ENCODE results near the gene MAOB. TPM values are rescaled to one million over a fixed set of nuclear protein-coding genes. Genes with fewer than 3 reads are reported as not detected.

MAOB gene
- polyA plus RNA-seq, 4 donors, result 20.5 to 179 (median 118) TPM

DNA sequence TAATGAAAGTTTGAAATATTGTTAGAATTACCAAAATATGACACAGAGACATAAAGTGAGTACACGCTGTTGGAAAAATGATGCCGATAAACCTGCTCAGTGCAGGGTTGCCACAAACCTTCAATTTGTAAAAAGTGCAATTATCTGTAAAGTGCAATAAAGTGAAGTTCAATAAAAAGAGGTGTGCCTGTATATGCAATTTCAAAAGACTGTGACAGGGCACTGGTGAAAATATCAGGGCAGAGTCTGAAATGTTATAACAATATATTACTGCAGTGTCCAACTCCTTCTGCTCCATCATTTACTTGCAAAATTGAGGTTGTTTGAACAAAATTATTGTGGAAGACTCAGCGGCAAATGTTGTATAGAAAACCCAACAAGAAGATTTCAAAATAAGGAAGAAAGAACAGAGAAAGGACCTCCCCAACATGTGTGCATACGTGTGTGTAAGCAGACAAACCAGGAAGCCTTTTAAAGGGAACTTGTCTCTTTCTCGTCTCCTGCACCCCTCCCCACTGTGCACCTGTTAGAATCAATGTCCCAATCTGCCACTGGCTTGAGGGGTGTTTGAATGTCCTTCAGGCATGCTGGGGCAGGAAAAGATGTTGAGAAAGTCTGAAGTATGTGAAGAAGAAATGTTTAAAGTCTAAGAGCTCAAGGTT is 96.2 kb downstream of the MAOB start:
- H3K27me3 ChIP-seq (ENCODE audit: control insufficient read depth in 3 of 3, insufficient read depth in 3 of 3, low read length in 3 of 3), result no peaks in the 10 kb centered on the region
- no peaks in the 10 kb centered on the region for H3K9me3 ChIP-seq (ENCODE audit: control insufficient read depth in 2 of 2, insufficient read depth in 1 of 2, low read depth in 1 of 2, low read length in 1 of 2)
- peak; percentile 51 to 56 for DNase-seq
- peak overlapping the region; percentile 21 to 71 (median 61) for H3K27ac ChIP-seq (ENCODE audit: low read depth in 1 of 3, low read length in 2 of 3)
- peaks cover 0 to 8% (median 0%) of the 10 kb centered on the region in 3 donors for H3K4me1 ChIP-seq (ENCODE audit: control insufficient read depth in 3 of 3, insufficient read depth in 2 of 3, low read depth in 1 of 3, low read length in 2 of 3)
- peak; percentile 26 for FAIRE-seq
- 22 to 63% (median 63%) methylated on average over 5 of the region's 5 CpGs for WGBS, 3 donors
- H3K36me3 ChIP-seq (ENCODE audit: control insufficient read depth in 3 of 3, insufficient read depth in 2 of 3, low read depth in 1 of 3, low read length in 3 of 3), result peaks cover 0 to 5% (median 2%) of the 10 kb centered on the region in 3 donors
- H3K4me3 ChIP-seq (ENCODE audit: low read depth in 1 of 3, low read length in 3 of 3), result no peak overlapping the region

- Histone ChIP-seq H3K36me3 (ENCODE audit: control insufficient read depth in 3 of 3, insufficient read depth in 2 of 3, low read depth in 1 of 3, low read length in 3 of 3) (no peaks in the 10 kb centered on the region), H3K9me3 (ENCODE audit: control insufficient read depth in 2 of 2, insufficient read depth in 1 of 2, low read depth in 1 of 2, low read length in 1 of 2) (no peaks in the 10 kb centered on the region), H3K27me3 (ENCODE audit: control insufficient read depth in 3 of 3, insufficient read depth in 3 of 3, low read length in 3 of 3) (no peaks in the 10 kb centered on the region), H3K27ac (ENCODE audit: low read depth in 1 of 3, low read length in 2 of 3) (no peak overlapping the region), H3K4me3 (ENCODE audit: low read depth in 1 of 3, low read length in 3 of 3) (no peak overlapping the region), H3K4me1 (ENCODE audit: control insufficient read depth in 3 of 3, insufficient read depth in 2 of 3, low read depth in 1 of 3, low read length in 2 of 3) (no peaks in the 10 kb centered on the region)
- no peak for DNase-seq
- no peak for FAIRE-seq
- WGBS, 3 donors, result 72 to 85% (median 82%) methylated on average over 7 of the region's 7 CpGs
These were observed 124.2 kb downstream of the MAOB start for GRCh38 chrX:43758044-43758443.

DNA sequence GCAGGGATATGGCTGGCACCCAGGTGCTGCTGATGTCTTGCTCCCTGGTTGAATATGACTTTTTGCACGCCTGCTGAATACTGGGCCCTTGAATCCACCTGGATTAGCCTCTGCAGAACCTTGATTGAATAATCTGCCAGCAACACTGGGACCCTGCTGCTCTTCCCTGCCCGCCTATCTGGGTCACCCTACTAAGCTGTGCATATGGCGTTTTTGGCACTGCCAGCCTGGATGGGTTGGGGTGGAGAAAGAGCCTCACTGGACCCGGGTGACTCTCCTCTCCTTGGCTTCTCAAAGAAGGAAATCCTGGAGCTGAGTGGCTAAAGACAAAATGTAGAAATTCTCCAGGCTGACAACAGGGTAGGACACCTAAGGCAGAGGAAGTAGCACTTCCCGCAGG is 126.2 kb downstream of the MAOB start:
- no peak for DNase-seq
- WGBS, 3 donors, result 74 to 90% (median 89%) methylated on average over 4 to 5 of the region's 5 CpGs
- Histone ChIP-seq H3K9me3 (ENCODE audit: control insufficient read depth in 2 of 2, insufficient read depth in 1 of 2, low read depth in 1 of 2, low read length in 1 of 2) (peaks cover 0 to 6% of the 10 kb centered on the region in 2 donors), H3K4me3 (ENCODE audit: low read depth in 1 of 3, low read length in 3 of 3) (no peak overlapping the region), H3K27me3 (ENCODE audit: control insufficient read depth in 3 of 3, insufficient read depth in 3 of 3, low read length in 3 of 3) (no peaks in the 10 kb centered on the region), H3K27ac (ENCODE audit: low read depth in 1 of 3, low read length in 2 of 3) (no peak overlapping the region), H3K4me1 (ENCODE audit: control insufficient read depth in 3 of 3, insufficient read depth in 2 of 3, low read depth in 1 of 3, low read length in 2 of 3) (no peaks in the 10 kb centered on the region), H3K36me3 (ENCODE audit: control insufficient read depth in 3 of 3, insufficient read depth in 2 of 3, low read depth in 1 of 3, low read length in 3 of 3) (no peaks in the 10 kb centered on the region)
- no peak for FAIRE-seq

- WGBS, 3 donors, result 60 to 78% (median 77%) methylated on average over 3 of the region's 3 CpGs
These were observed 128.6 kb downstream of the MAOB start for GRCh38 chrX:43753637-43754036.

GRCh38 chrX:43750248-43750676 is 132.0 kb downstream of the MAOB start:
- Histone ChIP-seq H3K9me3 (ENCODE audit: control insufficient read depth in 2 of 2, insufficient read depth in 1 of 2, low read depth in 1 of 2, low read length in 1 of 2) (peaks cover 0 to 6% of the 10 kb centered on the region in 2 donors), H3K36me3 (ENCODE audit: control insufficient read depth in 3 of 3, insufficient read depth in 2 of 3, low read depth in 1 of 3, low read length in 3 of 3) (no peaks in the 10 kb centered on the region), H3K27ac (ENCODE audit: low read depth in 1 of 3, low read length in 2 of 3) (no peak overlapping the region), H3K4me1 (ENCODE audit: control insufficient read depth in 3 of 3, insufficient read depth in 2 of 3, low read depth in 1 of 3, low read length in 2 of 3) (peaks cover 0 to 24% (median 0%) of the 10 kb centered on the region in 3 donors), H3K27me3 (ENCODE audit: control insufficient read depth in 3 of 3, insufficient read depth in 3 of 3, low read length in 3 of 3) (no peaks in the 10 kb centered on the region), H3K4me3 (ENCODE audit: low read depth in 1 of 3, low read length in 3 of 3) (no peak overlapping the region)
- 6 to 12% (median 7%) methylated on average over 6 of the region's 6 CpGs for WGBS, 3 donors
- peak; percentile 66 to 84 for DNase-seq
- no peak for FAIRE-seq

More at GRCh38 chrX:43753637-43754036, 128.6 kb downstream of the MAOB start:
- Histone ChIP-seq H3K4me3 (ENCODE audit: low read depth in 1 of 3, low read length in 3 of 3) (no peak overlapping the region), H3K4me1 (ENCODE audit: control insufficient read depth in 3 of 3, insufficient read depth in 2 of 3, low read depth in 1 of 3, low read length in 2 of 3) (no peaks in the 10 kb centered on the region), H3K9me3 (ENCODE audit: control insufficient read depth in 2 of 2, insufficient read depth in 1 of 2, low read depth in 1 of 2, low read length in 1 of 2) (peaks cover 0 to 6% of the 10 kb centered on the region in 2 donors), H3K27me3 (ENCODE audit: control insufficient read depth in 3 of 3, insufficient read depth in 3 of 3, low read length in 3 of 3) (no peaks in the 10 kb centered on the region), H3K36me3 (ENCODE audit: control insufficient read depth in 3 of 3, insufficient read depth in 2 of 3, low read depth in 1 of 3, low read length in 3 of 3) (no peaks in the 10 kb centered on the region), H3K27ac (ENCODE audit: low read depth in 1 of 3, low read length in 2 of 3) (no peak overlapping the region)
- FAIRE-seq, result no peak
- no peak for DNase-seq

DNA sequence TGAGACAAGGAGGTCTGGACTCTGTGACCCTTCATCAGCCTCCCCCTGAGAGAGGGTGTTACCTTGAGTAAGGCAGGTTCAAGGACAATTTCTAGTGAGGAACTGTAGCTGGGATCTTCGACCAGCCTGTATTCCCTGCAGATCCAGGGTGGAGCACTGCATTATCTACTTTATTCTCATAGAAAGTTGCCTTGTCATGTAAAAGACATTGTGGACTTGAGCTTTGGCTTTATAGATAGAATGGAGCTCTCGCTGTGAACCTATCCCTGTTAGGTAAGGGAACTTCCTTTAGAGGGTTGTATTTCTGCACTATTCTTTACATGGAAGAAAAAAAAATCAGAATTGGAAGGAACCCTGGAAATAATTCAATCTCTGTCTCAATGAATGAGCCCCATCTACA is 134.8 kb downstream of the MAOB start:
- FAIRE-seq, result peak; percentile 49
- Histone ChIP-seq H3K27ac (ENCODE audit: low read depth in 1 of 3, low read length in 2 of 3) (peak overlapping the region in 2 of 3 donors; percentile 27 to 80), H3K36me3 (ENCODE audit: control insufficient read depth in 3 of 3, insufficient read depth in 2 of 3, low read depth in 1 of 3, low read length in 3 of 3) (peaks cover 0 to 13% (median 3%) of the 10 kb centered on the region in 3 donors), H3K27me3 (ENCODE audit: control insufficient read depth in 3 of 3, insufficient read depth in 3 of 3, low read length in 3 of 3) (no peaks in the 10 kb centered on the region), H3K9me3 (ENCODE audit: control insufficient read depth in 2 of 2, insufficient read depth in 1 of 2, low read depth in 1 of 2, low read length in 1 of 2) (peaks cover 0 to 6% of the 10 kb centered on the region in 2 donors), H3K4me3 (ENCODE audit: low read depth in 1 of 3, low read length in 3 of 3) (no peak overlapping the region), H3K4me1 (ENCODE audit: control insufficient read depth in 3 of 3, insufficient read depth in 2 of 3, low read depth in 1 of 3, low read length in 2 of 3) (peaks cover 0 to 26% (median 0%) of the 10 kb centered on the region in 3 donors)
- WGBS, 3 donors, result 20 to 60% (median 28%) methylated on average over 2 of the region's 2 CpGs
- peak; percentile 33 to 54 for DNase-seq

DNA sequence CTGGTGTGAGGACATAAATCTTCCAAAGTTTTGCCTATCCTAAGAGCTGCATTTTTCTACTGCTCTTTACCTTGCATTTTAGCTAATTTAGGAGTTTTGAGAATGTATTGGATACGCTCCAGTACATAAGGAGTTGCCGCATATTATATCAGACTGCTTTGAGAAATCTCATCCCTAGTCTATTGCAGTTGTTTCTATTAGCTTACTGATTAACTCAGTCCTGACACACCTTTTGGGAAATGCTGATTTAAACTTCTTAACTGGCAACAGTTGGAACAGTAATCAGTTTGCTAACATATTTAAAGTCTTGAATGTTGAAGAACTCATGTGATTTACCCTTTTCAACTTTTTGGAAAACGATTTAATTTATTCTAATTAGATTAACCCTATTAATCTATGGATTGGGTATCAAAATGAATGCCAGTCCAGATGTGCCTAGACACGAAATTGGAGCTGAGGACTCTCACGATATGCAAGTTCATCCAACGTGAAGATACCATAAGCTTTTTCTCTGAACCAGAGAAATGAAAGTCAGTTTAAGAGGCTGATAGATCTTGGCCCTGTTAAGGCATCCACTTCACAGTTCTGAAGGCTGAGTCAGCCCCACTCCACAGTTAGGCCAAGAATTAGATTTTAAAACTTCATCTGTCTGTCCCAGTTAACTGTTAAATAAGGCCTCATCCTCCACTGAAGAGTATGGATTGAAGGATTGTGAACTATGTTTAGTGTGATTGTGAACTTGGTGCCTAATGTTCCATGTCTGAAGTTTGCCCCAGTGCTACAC is 136.1 kb downstream of the MAOB start:
- DNase-seq (peak; percentile 51 to 59), FAIRE-seq (peak; percentile 75)
- Histone ChIP-seq H3K27me3 (ENCODE audit: control insufficient read depth in 3 of 3, insufficient read depth in 3 of 3, low read length in 3 of 3) (no peaks in the 10 kb centered on the region), H3K27ac (ENCODE audit: low read depth in 1 of 3, low read length in 2 of 3) (peak overlapping the region in 1 of 3 donors; percentile 80), H3K36me3 (ENCODE audit: control insufficient read depth in 3 of 3, insufficient read depth in 2 of 3, low read depth in 1 of 3, low read length in 3 of 3) (peaks cover 0 to 19% (median 3%) of the 10 kb centered on the region in 3 donors), H3K4me3 (ENCODE audit: low read depth in 1 of 3, low read length in 3 of 3) (no peak overlapping the region), H3K4me1 (ENCODE audit: control insufficient read depth in 3 of 3, insufficient read depth in 2 of 3, low read depth in 1 of 3, low read length in 2 of 3) (peaks cover 0 to 26% (median 0%) of the 10 kb centered on the region in 3 donors), H3K9me3 (ENCODE audit: control insufficient read depth in 2 of 2, insufficient read depth in 1 of 2, low read depth in 1 of 2, low read length in 1 of 2) (no peaks in the 10 kb centered on the region)
- 12 to 50% (median 34%) methylated on average over 6 of the region's 6 CpGs for WGBS, 3 donors

GRCh38 chrX:43744284-43744683 is 138.0 kb downstream of the MAOB start:
- DNase-seq, result no peak
- no peak overlapping the region for H3K4me3 ChIP-seq (ENCODE audit: low read depth in 1 of 3, low read length in 3 of 3)
- H3K27me3 ChIP-seq (ENCODE audit: control insufficient read depth in 3 of 3, insufficient read depth in 3 of 3, low read length in 3 of 3), result no peaks in the 10 kb centered on the region
- FAIRE-seq, result no peak
- WGBS, 3 donors, result 53 to 76% (median 60%) methylated on average over 3 of the region's 3 CpGs
- H3K4me1 ChIP-seq (ENCODE audit: control insufficient read depth in 3 of 3, insufficient read depth in 2 of 3, low read depth in 1 of 3, low read length in 2 of 3), result peaks cover 0 to 26% (median 0%) of the 10 kb centered on the region in 3 donors
- H3K27ac ChIP-seq (ENCODE audit: low read depth in 1 of 3, low read length in 2 of 3), result no peak overlapping the region
- no peaks in the 10 kb centered on the region for H3K9me3 ChIP-seq (ENCODE audit: control insufficient read depth in 2 of 2, insufficient read depth in 1 of 2, low read depth in 1 of 2, low read length in 1 of 2)
- H3K36me3 ChIP-seq (ENCODE audit: control insufficient read depth in 3 of 3, insufficient read depth in 2 of 3, low read depth in 1 of 3, low read length in 3 of 3), result peaks cover 0 to 19% (median 3%) of the 10 kb centered on the region in 3 donors

Data from small intestine (tissue), 7 donors.